ENCODE measurements around the gene PPARA.

- TF ChIP-seq CTCF (IDR thresholded peaks at IDR 0.05) (no peak), POLR2AphosphoS5 (IDR thresholded peaks at IDR 0.05) (no peak)
These were observed 29.2 kb upstream of the PPARA start for GRCh38 chr22:46121079-46121478.

All from upper lobe of left lung (tissue), 4 donors.